ENCODE results near the gene GRIP2. TPM values are rescaled to one million over a fixed set of nuclear protein-coding genes. Genes with fewer than 3 reads are reported as not detected.

The GRIP2 gene
- total RNA-seq, 1 donor from 2014 or later: 0.52 TPM

GRCh38 chr3:14547693-14548092 lies 7.6 kb upstream of the GRIP2 start:
- ATAC-seq: no peak
- intact Hi-C loops (cut with DNase I): no loop called here
- no peak overlapping the region for H3K4me3 ChIP-seq
- H3K9me3 ChIP-seq: no peaks in the 10 kb centered on the region
- no peak overlapping the region for H3K27ac ChIP-seq
- DNase-seq: no peak
- H3K27me3 ChIP-seq: peaks cover 10% of the 10 kb centered on the region
- TF ChIP-seq, protein P1, sequence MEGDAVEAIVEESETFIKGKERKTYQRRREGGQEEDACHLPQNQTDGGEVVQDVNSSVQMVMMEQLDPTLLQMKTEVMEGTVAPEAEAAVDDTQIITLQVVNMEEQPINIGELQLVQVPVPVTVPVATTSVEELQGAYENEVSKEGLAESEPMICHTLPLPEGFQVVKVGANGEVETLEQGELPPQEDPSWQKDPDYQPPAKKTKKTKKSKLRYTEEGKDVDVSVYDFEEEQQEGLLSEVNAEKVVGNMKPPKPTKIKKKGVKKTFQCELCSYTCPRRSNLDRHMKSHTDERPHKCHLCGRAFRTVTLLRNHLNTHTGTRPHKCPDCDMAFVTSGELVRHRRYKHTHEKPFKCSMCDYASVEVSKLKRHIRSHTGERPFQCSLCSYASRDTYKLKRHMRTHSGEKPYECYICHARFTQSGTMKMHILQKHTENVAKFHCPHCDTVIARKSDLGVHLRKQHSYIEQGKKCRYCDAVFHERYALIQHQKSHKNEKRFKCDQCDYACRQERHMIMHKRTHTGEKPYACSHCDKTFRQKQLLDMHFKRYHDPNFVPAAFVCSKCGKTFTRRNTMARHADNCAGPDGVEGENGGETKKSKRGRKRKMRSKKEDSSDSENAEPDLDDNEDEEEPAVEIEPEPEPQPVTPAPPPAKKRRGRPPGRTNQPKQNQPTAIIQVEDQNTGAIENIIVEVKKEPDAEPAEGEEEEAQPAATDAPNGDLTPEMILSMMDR (IDR thresholded peaks at IDR 0.05): no peak
- H3K36me3 ChIP-seq: no peaks in the 10 kb centered on the region
- H3K4me1 ChIP-seq: no peaks in the 10 kb centered on the region

- TF ChIP-seq, protein P1 (IDR thresholded peaks at IDR 0.05): no peak
These were observed 5.9 kb upstream of the GRIP2 start for GRCh38 chr3:14546041-14546440.

GRCh38 chr3:14545251-14545635 lies 5.1 kb upstream of the GRIP2 start:
- no peak for DNase-seq

More at GRCh38 chr3:14546041-14546440, 5.9 kb upstream of the GRIP2 start:
- H3K36me3 ChIP-seq: no peaks in the 10 kb centered on the region
- ATAC-seq (no peak), DNase-seq (no peak)
- H3K9me3 ChIP-seq: no peaks in the 10 kb centered on the region
- intact Hi-C loops (cut with DNase I): no loop called here
- H3K27ac ChIP-seq: no peak overlapping the region
- H3K4me3 ChIP-seq: no peak overlapping the region
- H3K4me1 ChIP-seq: no peaks in the 10 kb centered on the region
- H3K27me3 ChIP-seq: peaks cover 10% of the 10 kb centered on the region

DNA sequence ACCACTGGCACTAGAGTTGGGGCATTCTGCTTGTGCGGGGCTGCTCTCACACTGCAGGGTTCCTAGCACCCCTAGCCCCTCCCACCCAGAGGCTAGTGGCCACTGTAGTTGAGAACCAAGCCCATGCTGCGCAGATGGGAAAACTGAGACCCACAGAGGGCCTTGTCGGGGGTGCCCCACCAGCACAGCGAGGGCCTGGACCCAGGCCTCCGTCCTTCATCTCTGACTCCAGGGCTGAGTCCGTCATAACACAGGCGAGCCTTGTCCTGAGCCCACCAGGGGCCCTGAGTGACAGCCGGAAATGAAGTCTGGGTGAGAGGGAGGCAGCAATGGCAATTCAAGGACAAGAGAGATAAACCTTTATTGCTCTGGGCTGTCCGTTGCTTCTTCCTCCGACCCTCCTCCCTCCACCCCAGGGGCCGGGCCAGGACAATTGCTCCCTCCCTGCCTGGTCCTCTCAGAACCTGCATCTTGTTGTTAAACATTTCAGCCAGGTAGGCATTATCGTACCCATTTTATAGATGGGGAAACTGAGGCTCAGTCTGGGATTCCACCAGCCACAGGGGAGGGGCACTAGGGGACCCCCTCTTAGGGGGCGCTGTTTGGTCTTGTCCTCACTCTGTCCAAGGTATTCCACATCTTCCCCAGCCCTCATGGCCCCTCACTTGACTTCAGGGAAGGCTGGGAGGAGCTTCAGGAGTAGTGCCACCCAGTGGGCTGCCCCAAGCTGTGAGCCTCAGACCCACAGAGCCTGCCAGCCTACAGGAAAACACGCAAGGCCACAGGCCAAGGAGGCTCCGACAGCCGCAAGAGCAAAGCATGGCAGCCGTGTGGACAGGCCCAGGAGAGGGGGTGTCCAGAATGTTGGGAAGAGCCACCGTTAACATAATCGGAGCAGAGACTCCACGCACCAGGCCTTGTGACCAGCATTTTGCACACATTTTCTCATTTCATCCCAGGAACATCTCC lies 4.4 kb upstream of the GRIP2 start:
- TF ChIP-seq, protein P1 (IDR thresholded peaks at IDR 0.05): no peak
- no peaks in the 10 kb centered on the region for H3K9me3 ChIP-seq
- H3K27ac ChIP-seq: no peak overlapping the region
- H3K4me1 ChIP-seq: no peaks in the 10 kb centered on the region
- no peak for ATAC-seq
- no peaks in the 10 kb centered on the region for H3K36me3 ChIP-seq
- H3K27me3 ChIP-seq: peaks cover 10% of the 10 kb centered on the region
- intact Hi-C loops (cut with DNase I): no loop called here
- DNase-seq: no peak
- no peak overlapping the region for H3K4me3 ChIP-seq

More at GRCh38 chr3:14545251-14545635, 5.1 kb upstream of the GRIP2 start:
- peaks cover 10% of the 10 kb centered on the region for H3K27me3 ChIP-seq
- H3K9me3 ChIP-seq: no peaks in the 10 kb centered on the region
- H3K27ac ChIP-seq: no peak overlapping the region
- TF ChIP-seq, protein P1 (IDR thresholded peaks at IDR 0.05): no peak
- no peak for ATAC-seq
- H3K4me3 ChIP-seq: no peak overlapping the region
- H3K4me1 ChIP-seq: no peaks in the 10 kb centered on the region
- intact Hi-C loops (cut with DNase I): no loop called here
- no peaks in the 10 kb centered on the region for H3K36me3 ChIP-seq

DNA sequence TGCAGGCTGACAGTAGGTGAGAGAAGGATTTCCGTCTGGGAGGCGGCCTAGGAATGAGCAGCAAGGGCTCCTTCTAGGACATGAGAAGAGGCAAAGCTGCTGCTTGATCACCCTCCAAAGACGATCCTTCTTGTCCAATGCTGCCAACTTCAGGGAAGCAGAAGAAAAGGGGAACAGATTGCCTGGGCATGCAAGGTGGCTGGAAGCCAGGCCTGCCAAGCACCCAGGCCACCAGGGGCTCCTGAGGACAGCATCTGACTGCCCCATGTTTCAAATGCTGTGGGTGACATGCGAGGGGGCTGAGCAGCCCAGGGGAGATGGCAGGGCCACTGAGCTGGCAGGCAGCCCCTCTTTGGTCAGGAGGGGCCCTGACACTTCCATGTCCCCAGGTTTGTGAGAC lies 3.3 kb upstream of the GRIP2 start:
- Histone ChIP-seq H3K4me3 (no peak overlapping the region), H3K9me3 (no peaks in the 10 kb centered on the region), H3K27ac (no peak overlapping the region), H3K36me3 (no peaks in the 10 kb centered on the region), H3K4me1 (no peaks in the 10 kb centered on the region), H3K27me3 (peaks cover 2% of the 10 kb centered on the region)
- no peak for DNase-seq
- TF ChIP-seq, protein P1 (IDR thresholded peaks at IDR 0.05): no peak
- no peak for ATAC-seq
- intact Hi-C loops (cut with DNase I): no loop called here
